Adrenal gland (tissue), 5 donors: Measurements from ENCODE around the gene MYBBP1A.

Source experiments
- CTCF ChIP-seq, 6 experiments: fragments of 450-650 bp in 4 of 6; fragments of 200-600 bp in 2 of 6; sonication (generic) in 1 of 6; IDR thresholded peaks; 1 replicate in 5 of 6; 2 replicates in 1 of 6; pipeline versions ENCODE4 v1.5.1 to v1.8.0; 2016 to 2021; ENCODE audit warnings: antibody characterized with exemption in 6 of 6, mild to moderate bottlenecking in 2 of 6, moderate library complexity in 1 of 6
- POLR2A ChIP-seq, 2 donors: fragments of 450-650 bp; IDR thresholded peaks; one replicate each; pipeline ENCODE4 v1.6.1; 2017; ENCODE audit warnings: antibody characterized with exemption in 2 of 2, mild to moderate bottlenecking in 2 of 2, moderate library complexity in 1 of 2
- donor health status: DM: no; HTN: no; CAD: no.

DNA sequence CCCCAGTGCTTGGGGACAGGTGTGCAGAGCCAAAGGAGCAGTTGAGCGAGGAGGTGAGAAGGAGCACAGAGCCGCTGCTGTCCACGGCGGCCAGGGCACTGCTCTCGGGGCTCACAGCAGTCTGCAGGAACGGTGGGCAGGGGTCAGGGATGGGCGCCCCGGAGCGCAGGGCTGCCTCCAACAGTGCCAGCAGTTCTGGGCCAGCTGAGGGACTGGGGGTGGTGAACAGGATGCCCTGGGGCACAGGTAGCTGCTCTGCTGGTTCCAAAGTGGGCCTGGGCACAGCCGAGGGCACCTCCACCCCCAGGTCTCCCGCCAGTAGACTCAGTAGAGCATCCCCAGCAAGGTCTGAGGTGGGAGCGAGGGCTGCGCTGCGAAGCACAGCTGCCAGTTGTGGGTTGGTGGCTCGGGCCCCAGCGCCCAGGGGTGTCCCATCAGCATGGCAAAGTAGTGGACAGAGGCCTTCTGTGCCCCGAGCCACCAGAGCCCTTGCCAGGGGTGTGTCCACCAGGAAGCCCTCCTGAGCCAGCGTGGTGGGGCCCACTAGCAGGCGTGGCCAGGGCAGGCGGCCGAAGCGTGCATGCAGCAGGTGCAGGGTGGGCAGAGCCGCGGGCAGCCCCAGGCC lies 3.3 kb upstream of the MYBBP1A start:
- TF ChIP-seq CTCF (IDR thresholded peaks at IDR 0.05) = no peak
- no peak for TF ChIP-seq POLR2A (IDR thresholded peaks at IDR 0.05)
